AG04449 (cell line): ENCODE data around the gene SLC34A3.
"Not testable (repeated sequence)": the region's sequence is repeated elsewhere in the genome, so short reads cannot be mapped to it uniquely, and the experiment has no call there.

Experiments used
- CTCF ChIA-PET: fragments of 350-600 bp; formaldehyde crosslinking; extraction: SDS; loops from one replicate; lab custom pipeline; 2021; ENCODE audit warnings: antibody characterized with exemption; lab: Yijun Ruan, JAX
- POLR2A ChIA-PET: fragments of 400-600, 350-600 bp; formaldehyde crosslinking; extraction: SDS; loops from one replicate; lab custom pipeline; 2020; ENCODE audit warnings: antibody characterized with exemption, inconsistent platforms; lab: Yijun Ruan, JAX
- DNase-seq: peaks from one replicate; pipeline ENCODE4 v3.0.0-alpha.2; 2010; ENCODE audit warnings: low read depth, low spot score
- H3K4me3 ChIP-seq: 2 replicates; pipeline ENCODE4 v1.5.1; 2011; ENCODE audit warnings: low read depth, mild to moderate bottlenecking, control low read depth, low read length
- CTCF ChIP-seq: IDR thresholded peaks from one replicate; pipeline ENCODE4 v1.5.1; 2011; ENCODE audit warnings: mild to moderate bottlenecking, moderate library complexity, low read length, control low read depth, inconsistent platforms; ENCODE audit not compliant: insufficient read depth; ENCODE audit errors: missing control alignments

SLC34A3 gene

GRCh38 chr9:137240318-137240840 lies 9.7 kb downstream of the SLC34A3 start:
- peak overlapping the region; percentile 71 for H3K4me3 ChIP-seq
- CTCF ChIA-PET: interaction anchor here (0.9 to 8.1 kb wide), 6 partner anchors 9 to 211 kb away, joined by 3 to 139 read pairs (median 3); partner anchors contain the start of genes CYSRT1, RNF208 and RNF224
- peak; percentile 2 for TF ChIP-seq CTCF
- POLR2A ChIA-PET: interaction anchor here (0.6 to 7.4 kb wide), 44 partner anchors 9 to 219 kb away, joined by 3 to 164 read pairs (median 4); partner anchors contain the start of genes ANAPC2, EXD3, MAN1B1 and NDOR1
- no peak for DNase-seq

- ChIA-PET POLR2A (interaction anchor here (0.6 to 7.4 kb wide), 45 partner anchors 9 to 218 kb away, joined by 3 to 164 read pairs (median 4); partner anchors contain the start of genes ANAPC2, EXD3, MAN1B1 and NDOR1), CTCF (interaction anchor here (0.9 to 8.1 kb wide), 5 partner anchors 11 to 212 kb away, joined by 3 to 139 read pairs (median 3); partner anchors contain the start of genes CYSRT1, RNF208 and RNF224)
- TF ChIP-seq CTCF: no peak
- H3K4me3 ChIP-seq: peak within 1 kb of the TSS; percentile 78
- DNase-seq: peak; percentile 99
Measured at GRCh38 chr9:137240841-137241489, 10.3 kb downstream of the SLC34A3 start, which contains the start of gene TUBB4B. TUBB4B (plus strand) TSS chr9:137241287; CDS start chr9:137241361, 74 bp downstream.

GRCh38 chr9:137241490-137242268 lies 11.0 kb downstream of the SLC34A3 start:
- ChIA-PET CTCF (interaction anchor here (1.2 to 8.1 kb wide), 2 partner anchors 16 to 53 kb away, joined by 4 to 139 read pairs; partner anchors contain the start of genes ANAPC2, CYSRT1, RNF208 and RNF224), POLR2A (interaction anchor here (0.6 to 7.4 kb wide), 19 partner anchors 8 to 182 kb away, joined by 3 to 164 read pairs (median 7); partner anchors contain the start of genes ANAPC2, EXD3, MAN1B1 and NELFB)
- peak overlapping the region; percentile 78 for H3K4me3 ChIP-seq
- no peak for TF ChIP-seq CTCF
- no peak for DNase-seq

DNA sequence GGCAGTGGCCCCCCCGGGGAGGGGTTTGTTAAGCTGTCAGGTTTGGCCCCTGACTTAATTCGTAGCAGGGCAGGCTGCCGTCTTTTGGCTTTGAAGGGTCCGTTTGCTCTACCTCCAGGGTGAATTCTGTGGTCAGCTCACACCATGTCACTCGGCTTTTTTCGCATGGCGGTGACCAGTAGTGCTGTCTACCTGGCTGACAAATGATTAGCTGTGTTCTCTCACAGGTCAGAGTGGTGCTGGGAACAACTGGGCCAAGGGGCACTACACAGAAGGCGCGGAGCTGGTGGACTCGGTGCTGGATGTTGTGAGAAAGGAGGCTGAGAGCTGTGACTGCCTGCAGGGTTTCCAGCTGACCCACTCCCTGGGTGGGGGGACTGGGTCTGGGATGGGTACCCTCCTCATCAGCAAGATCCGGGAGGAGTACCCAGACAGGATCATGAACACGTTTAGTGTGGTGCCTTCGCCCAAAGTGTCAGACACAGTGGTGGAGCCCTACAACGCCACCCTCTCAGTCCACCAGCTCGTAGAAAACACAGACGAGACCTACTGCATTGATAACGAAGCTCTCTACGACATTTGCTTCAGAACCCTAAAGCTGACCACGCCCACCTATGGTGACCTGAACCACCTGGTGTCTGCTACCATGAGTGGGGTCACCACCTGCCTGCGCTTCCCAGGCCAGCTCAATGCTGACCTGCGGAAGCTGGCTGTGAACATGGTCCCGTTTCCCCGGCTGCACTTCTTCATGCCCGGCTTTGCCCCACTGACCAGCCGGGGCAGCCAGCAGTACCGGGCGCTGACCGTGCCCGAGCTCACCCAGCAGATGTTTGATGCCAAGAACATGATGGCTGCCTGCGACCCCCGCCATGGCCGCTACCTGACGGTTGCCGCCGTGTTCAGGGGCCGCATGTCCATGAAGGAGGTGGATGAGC lies 11.8 kb downstream of the SLC34A3 start:
- POLR2A ChIA-PET: interaction anchor here (0.6 to 7.4 kb wide), 12 partner anchors 11 to 437 kb away, joined by 3 to 164 read pairs (median 4); partner anchors contain the start of genes ANAPC2, MAN1B1, NELFB and SSNA1
- no peak for TF ChIP-seq CTCF
- CTCF ChIA-PET: interaction anchor here (0.5 to 1.4 kb wide), 4 partner anchors 14 to 183 kb away, joined by 3 to 4 read pairs (median 4); partner anchors contain the start of genes ANAPC2 and SSNA1
- H3K4me3 ChIP-seq: peak overlapping the region; percentile 78
- no peak for DNase-seq

DNA sequence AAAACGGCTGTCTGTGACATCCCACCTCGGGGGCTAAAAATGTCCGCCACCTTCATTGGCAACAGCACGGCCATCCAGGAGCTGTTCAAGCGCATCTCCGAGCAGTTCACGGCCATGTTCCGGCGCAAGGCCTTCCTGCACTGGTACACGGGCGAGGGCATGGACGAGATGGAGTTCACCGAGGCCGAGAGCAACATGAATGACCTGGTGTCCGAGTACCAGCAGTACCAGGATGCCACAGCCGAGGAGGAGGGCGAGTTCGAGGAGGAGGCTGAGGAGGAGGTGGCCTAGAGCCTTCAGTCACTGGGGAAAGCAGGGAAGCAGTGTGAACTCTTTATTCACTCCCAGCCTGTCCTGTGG lies 12.5 kb downstream of the SLC34A3 start:
- ChIA-PET POLR2A (interaction anchor here (0.7 to 7.4 kb wide), 4 partner anchors 11 to 184 kb away, joined by 3 to 164 read pairs (median 6); partner anchors contain the start of genes ANAPC2, MAN1B1, NELFB and SSNA1), CTCF (interaction anchor here (0.8 to 1.4 kb wide), 2 partner anchors 11 to 13 kb away, joined by 4 read pairs; partner anchors contain the start of gene NELFB)
- not testable (repeated sequence) for H3K4me3 ChIP-seq, DNase-seq
